Neural cell (in vitro differentiated cells): Measurements from ENCODE around the gene MYO1D. TPM values are rescaled to one million over a fixed set of nuclear protein-coding genes. Genes with fewer than 3 reads are reported as not detected.

ENCODE experiments used
- H2AFZ ChIP-seq: fragments of 200-600, 300-800 bp; sonication (generic), shearing (Covaris generic); 2 replicates; pipeline ENCODE4 v1.6.0; 2014; ENCODE audit warnings: low read depth, mild to moderate bottlenecking, antibody characterized with exemption, low read length, moderate library complexity
- H3F3A ChIP-seq: fragments of 200-600 bp; shearing (Covaris generic); 2 replicates; pipeline ENCODE4 v1.6.1; 2016; ENCODE audit warnings: mild to moderate bottlenecking, moderate library complexity, mixed read lengths, antibody characterized with exemption, low read length; ENCODE audit not compliant: insufficient read depth, poor library complexity, severe bottlenecking
- H3K27ac ChIP-seq: fragments of 200-600, 300-800 bp; sonication (generic), shearing (Covaris generic); 2 replicates; pipeline ENCODE4 v1.5.1; 2014; ENCODE audit warnings: mild to moderate bottlenecking, low read length, moderate library complexity
- H3K27me3 ChIP-seq: fragments of 300-800, 200-600 bp; sonication (generic), shearing (Covaris generic); 2 replicates; pipeline ENCODE4 v1.6.0; 2014; ENCODE audit warnings: mild to moderate bottlenecking, low read depth, low read length, moderate library complexity; ENCODE audit not compliant: insufficient read depth
- H3K36me3 ChIP-seq: fragments of 300-800, 200-600 bp; sonication (generic), shearing (Covaris generic); 2 replicates; pipeline ENCODE4 v1.5.1; 2014; ENCODE audit warnings: mild to moderate bottlenecking, antibody characterized with exemption, low read length, moderate library complexity; ENCODE audit not compliant: insufficient read depth
- H3K4me2 ChIP-seq: fragments of 300-800, 200-600 bp; sonication (generic), shearing (Covaris generic); 2 replicates; pipeline ENCODE4 v1.6.0; 2014; ENCODE audit warnings: mild to moderate bottlenecking, low read length
- H3K4me3 ChIP-seq: fragments of 300-800, 200-600 bp; sonication (generic), shearing (Covaris generic); 2 replicates; pipeline ENCODE4 v1.5.1; 2014; ENCODE audit warnings: mild to moderate bottlenecking, low read length, moderate library complexity
- H3K79me2 ChIP-seq: fragments of 200-600 bp; shearing (Covaris generic); replicated peaks from 2 replicates; pipeline ENCODE4 v1.6.0; 2014; ENCODE audit warnings: mild to moderate bottlenecking, low read length, moderate library complexity; ENCODE audit not compliant: insufficient read depth
- H3K9ac ChIP-seq: fragments of 300-800, 200-600 bp; sonication (generic), shearing (Covaris generic); 2 replicates; pipeline ENCODE4 v1.6.1; 2016; ENCODE audit warnings: mild to moderate bottlenecking, low read length, mixed read lengths
- H3K9me2 ChIP-seq: fragments of 200-600 bp; shearing (Covaris generic); 2 replicates; pipeline ENCODE4 v1.6.1; 2016; ENCODE audit warnings: mild to moderate bottlenecking, low read length, mixed read lengths; ENCODE audit not compliant: insufficient read depth
- H3K9me3 ChIP-seq: fragments of 200-600, 300-800 bp; sonication (generic), shearing (Covaris generic); 2 replicates; pipeline ENCODE4 v1.6.1; 2016; ENCODE audit warnings: mild to moderate bottlenecking, mixed run types, low read length, moderate library complexity, mixed read lengths
- H4K20me1 ChIP-seq: fragments of 200-600 bp; shearing (Covaris generic); 2 replicates; pipeline ENCODE4 v1.6.1; 2016; ENCODE audit warnings: mild to moderate bottlenecking, mixed run types; ENCODE audit not compliant: insufficient read depth
- CTCF ChIP-seq: fragments of 450-650 bp; IDR thresholded peaks from 2 replicates; pipeline ENCODE4 v1.5.1; 2014; ENCODE audit warnings: antibody characterized with exemption, mild to moderate bottlenecking, moderate library complexity; ENCODE audit not compliant: poor library complexity, severe bottlenecking
- EP300 ChIP-seq: fragments of 450-650 bp; conservative IDR thresholded peaks from 2 replicates; pipeline ENCODE4 v1.6.1; 2014; ENCODE audit warnings: antibody characterized with exemption, mild to moderate bottlenecking, moderate library complexity; ENCODE audit not compliant: poor library complexity, severe bottlenecking
- EZH2 ChIP-seq: fragments of 200-600, 300-800 bp; shearing (Covaris generic), sonication (generic); IDR thresholded peaks from 2 replicates; pipeline ENCODE4 v1.6.1; 2014; ENCODE audit warnings: antibody characterized with exemption, low read length, borderline replicate concordance, mild to moderate bottlenecking; ENCODE audit not compliant: insufficient read depth, poor library complexity, severe bottlenecking
- MXI1 ChIP-seq: fragments of 450-650 bp; conservative IDR thresholded peaks from 2 replicates; pipeline ENCODE4 v1.6.1; 2014; ENCODE audit warnings: antibody characterized with exemption, mild to moderate bottlenecking; ENCODE audit not compliant: poor library complexity, severe bottlenecking
- POLR2AphosphoS5 ChIP-seq: IDR thresholded peaks from 2 replicates; pipeline ENCODE4 v1.6.1; 2012
- RAD21 ChIP-seq: fragments of 450-650 bp; conservative IDR thresholded peaks from 2 replicates; pipeline ENCODE4 v1.6.1; 2014; ENCODE audit warnings: antibody characterized with exemption, mild to moderate bottlenecking, moderate library complexity
- REST ChIP-seq: IDR thresholded peaks from 2 replicates; pipeline ENCODE4 v1.6.1; 2012; ENCODE audit warnings: borderline replicate concordance
- SMC3 ChIP-seq: fragments of 450-650 bp; conservative IDR thresholded peaks from 2 replicates; pipeline ENCODE4 v1.6.1; 2014; ENCODE audit warnings: antibody characterized with exemption, mild to moderate bottlenecking, moderate library complexity; ENCODE audit not compliant: poor library complexity
- TAF1 ChIP-seq: IDR thresholded peaks from 2 replicates; pipeline ENCODE4 v1.6.1; 2012; ENCODE audit warnings: low read depth
- polyA plus RNA-seq: library from polyadenylated mRNA; depleted of rRNA; stranded (reverse); fragments of >200 nt; gene quantifications from 2 replicates; pipeline ENCODE4 v1.2.3, GENCODE V29; 2014

The MYO1D gene
- polyA plus RNA-seq, 1 donor from 2014 or later = 10.7 TPM

GRCh38 chr17:32742681-32743538 is 134.0 kb downstream of the MYO1D start:
- no peaks in the 10 kb centered on the region for H3K9me2 ChIP-seq
- no peak overlapping the region for H2AFZ ChIP-seq
- H3K79me2 ChIP-seq = no peaks in the 10 kb centered on the region
- no peaks in the 10 kb centered on the region for H4K20me1 ChIP-seq
- no peaks in the 10 kb centered on the region for H3K27me3 ChIP-seq
- H3K27ac ChIP-seq = no peak overlapping the region
- TF ChIP-seq SMC3 = no peak
- no peak for TF ChIP-seq CTCF
- TF ChIP-seq EZH2 = no peak
- no peak for TF ChIP-seq EP300
- no peak for TF ChIP-seq TAF1
- no peak for TF ChIP-seq RAD21
- TF ChIP-seq MXI1 = no peak
- TF ChIP-seq REST = no peak
- TF ChIP-seq POLR2AphosphoS5 = no peak
- H3K4me2 ChIP-seq = no peak overlapping the region
- H3K9me3 ChIP-seq = no peaks in the 10 kb centered on the region
- H3F3A ChIP-seq = no peaks in the 10 kb centered on the region
- no peak overlapping the region for H3K9ac ChIP-seq
- no peaks in the 10 kb centered on the region for H3K36me3 ChIP-seq
- no peak overlapping the region for H3K4me3 ChIP-seq

GRCh38 chr17:32741381-32741780 is 135.5 kb downstream of the MYO1D start:
- Histone ChIP-seq H3F3A (no peaks in the 10 kb centered on the region), H3K4me3 (no peak overlapping the region), H2AFZ (no peak overlapping the region), H3K79me2 (no peaks in the 10 kb centered on the region), H3K9me3 (no peaks in the 10 kb centered on the region), H3K27ac (no peak overlapping the region), H3K4me2 (no peak overlapping the region), H3K27me3 (no peaks in the 10 kb centered on the region), H3K9me2 (no peaks in the 10 kb centered on the region), H3K9ac (no peak overlapping the region), H3K36me3 (no peaks in the 10 kb centered on the region), H4K20me1 (no peaks in the 10 kb centered on the region)
- no peak for TF ChIP-seq MXI1
- no peak for TF ChIP-seq RAD21
- no peak for TF ChIP-seq POLR2AphosphoS5
